PC-3 (cell line): ENCODE results near the gene OSTM1. TPM values are rescaled to one million over a fixed set of nuclear protein-coding genes. Genes with fewer than 3 reads are reported as not detected.

Experiments used
- ATAC-seq: fragments of 200-7000 bp; cut with Tn5 transposase; 2 replicates; pipeline ENCODE4 v1.9.1; 2020; ENCODE audit warnings: mild to moderate bottlenecking, moderate library complexity
- BruUV-seq: library from RNA; stranded (reverse); fragments of 400-500 nt; replicated peaks from 2 replicates; lab custom pipeline; 2021; lab: Mats Ljungman, UMichigan
- CTCF ChIA-PET: fragments of 300-600 bp; sonication (Branson Sonifier 250); formaldehyde crosslinking; loops from one replicate; lab custom pipeline; 2022; ENCODE audit warnings: antibody characterized with exemption; lab: Charles Lee
- POLR2A ChIA-PET: fragments of 300-600 bp; sonication (Branson Sonifier 250); formaldehyde crosslinking; loops from one replicate; lab custom pipeline; 2022; ENCODE audit warnings: antibody characterized with exemption; ENCODE audit not compliant: unreplicated experiment; lab: Charles Lee
- DNase-seq: peaks from one replicate; pipeline ENCODE4 v3.0.0-alpha.2; 2015
- H2AFZ ChIP-seq: fragments of 300-600 bp; sonication (generic); 2 replicates; pipeline ENCODE4 v1.6.0; 2016; ENCODE audit warnings: antibody characterized with exemption, low read length
- H3F3A ChIP-seq: fragments of 300-600 bp; sonication (generic); one replicate; pipeline ENCODE4 v1.6.0; 2017; ENCODE audit warnings: antibody characterized with exemption, low read length, control low read depth, mild to moderate bottlenecking; ENCODE audit not compliant: unreplicated experiment
- H3K27ac ChIP-seq: fragments of 300-600 bp; sonication (generic); 2 replicates; pipeline ENCODE4 v1.5.1; 2016; ENCODE audit warnings: mild to moderate bottlenecking, low read length
- H3K27me3 ChIP-seq: fragments of 300-600 bp; sonication (generic); 2 replicates; pipeline ENCODE4 v1.6.1; 2016; ENCODE audit warnings: low read length, mixed read lengths
- H3K36me3 ChIP-seq: fragments of 300-600 bp; sonication (generic); 2 replicates; pipeline ENCODE4 v1.6.1; 2016; ENCODE audit warnings: low read depth, mixed run types, low read length, mixed read lengths
- H3K4me1 ChIP-seq: fragments of 300-600 bp; sonication (generic); 2 replicates; pipeline ENCODE4 v1.5.1; 2016; ENCODE audit warnings: low read length; ENCODE audit not compliant: insufficient read depth
- H3K4me2 ChIP-seq: fragments of 300-600 bp; sonication (generic); 2 replicates; pipeline ENCODE4 v1.6.0; 2016; ENCODE audit warnings: low read length
- H3K4me3 ChIP-seq: fragments of 300-600 bp; sonication (generic); 2 replicates; pipeline ENCODE4 v1.5.1; 2016; ENCODE audit warnings: mild to moderate bottlenecking, low read length, mixed read lengths
- H3K79me2 ChIP-seq: fragments of 300-600 bp; sonication (generic); 2 replicates; pipeline ENCODE4 v1.6.1; 2017; ENCODE audit warnings: low read length, mixed read lengths
- H3K9ac ChIP-seq: fragments of 300-600 bp; sonication (generic); 2 replicates; pipeline ENCODE4 v1.6.0; 2016; ENCODE audit warnings: mild to moderate bottlenecking, low read length
- H3K9me2 ChIP-seq: fragments of 300-600 bp; sonication (generic); replicated peaks from 2 replicates; pipeline ENCODE4 v1.6.1; 2016; ENCODE audit warnings: mixed run types, low read length, mixed read lengths
- H3K9me3 ChIP-seq: fragments of 300-600 bp; sonication (generic); 2 replicates; pipeline ENCODE4 v1.6.1; 2016; ENCODE audit warnings: low read length, mixed read lengths
- H4K20me1 ChIP-seq: fragments of 300-600 bp; sonication (generic); 2 replicates; pipeline ENCODE4 v1.6.1; 2016; ENCODE audit warnings: low read length, mixed read lengths
- EZH2 ChIP-seq: fragments of 300-600 bp; sonication (generic); IDR thresholded peaks from one replicate; pipeline ENCODE4 v1.6.1; 2017; ENCODE audit warnings: antibody characterized with exemption, mild to moderate bottlenecking, low read length; ENCODE audit not compliant: unreplicated experiment
- EZH2phosphoT487 ChIP-seq: fragments of 300-600 bp; sonication (generic); IDR thresholded peaks from 2 replicates; pipeline ENCODE4 v1.6.1; 2018; ENCODE audit warnings: mild to moderate bottlenecking, antibody characterized with exemption, low read length, borderline replicate concordance
- intact Hi-C: fragments of 100-400 bp; cut with micrococcal nuclease; formaldehyde crosslinking; loops from 2 replicates; pipeline ENCODE4 v1.9.0; 2023
- total RNA-seq: library from RNA; depleted of rRNA; stranded (reverse); fragments of >200 nt; gene quantifications from 2 replicates; pipeline ENCODE4 v1.2.3, GENCODE V29; 2014
- TF ChIP-seq, protein P1 (sequence below): fragments of 300-600 bp; sonication (generic); conservative IDR thresholded peaks from 2 replicates; pipeline ENCODE4 v1.5.1; 2017; ENCODE audit warnings: antibody characterized with exemption, low read depth, mild to moderate bottlenecking, low read length

OSTM1 gene
- total RNA-seq, 1 experiment from 2014 or later, result 13.5 TPM

DNA sequence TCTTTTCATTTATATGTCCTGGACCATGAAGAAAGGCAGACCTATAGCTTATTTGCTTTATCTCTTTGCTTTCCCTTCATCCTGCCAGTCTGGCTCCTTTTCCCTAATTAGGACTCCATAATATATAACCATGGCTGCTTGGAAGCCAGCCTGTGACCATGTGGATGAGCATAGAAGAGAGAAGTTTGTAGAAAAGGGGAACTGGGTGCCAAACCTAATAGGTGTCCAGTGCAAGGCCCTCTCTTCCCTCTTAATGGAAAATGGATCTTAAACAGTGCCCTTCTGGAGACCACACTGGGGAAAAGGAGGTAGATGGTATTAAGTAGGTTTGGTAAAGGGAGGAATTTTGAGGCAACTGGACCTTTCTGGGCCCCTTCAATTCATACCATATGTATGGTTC, 16.7 kb upstream of the OSTM1 start:
- Histone ChIP-seq H3K36me3 (no peaks in the 10 kb centered on the region), H4K20me1 (no peaks in the 10 kb centered on the region), H3K9ac (no peak overlapping the region), H3K9me2 (no peaks in the 10 kb centered on the region), H3F3A (no peaks in the 10 kb centered on the region), H3K4me3 (no peak overlapping the region), H3K27me3 (no peaks in the 10 kb centered on the region), H2AFZ (no peak overlapping the region), H3K79me2 (no peaks in the 10 kb centered on the region), H3K4me2 (no peak overlapping the region), H3K9me3 (no peaks in the 10 kb centered on the region), H3K4me1 (no peaks in the 10 kb centered on the region), H3K27ac (no peak overlapping the region)
- intact Hi-C loops, result no loop called here
- CTCF ChIA-PET, result interaction anchor here (0.7 kb wide), 1 partner anchor 21 kb away, joined by 3 read pairs; no protein-coding TSS in a partner anchor
- BruUV-seq, result no TSS peak
- ATAC-seq (no peak), DNase-seq (no peak)
- POLR2A ChIA-PET, result no interaction called here
- TF ChIP-seq, protein P1, sequence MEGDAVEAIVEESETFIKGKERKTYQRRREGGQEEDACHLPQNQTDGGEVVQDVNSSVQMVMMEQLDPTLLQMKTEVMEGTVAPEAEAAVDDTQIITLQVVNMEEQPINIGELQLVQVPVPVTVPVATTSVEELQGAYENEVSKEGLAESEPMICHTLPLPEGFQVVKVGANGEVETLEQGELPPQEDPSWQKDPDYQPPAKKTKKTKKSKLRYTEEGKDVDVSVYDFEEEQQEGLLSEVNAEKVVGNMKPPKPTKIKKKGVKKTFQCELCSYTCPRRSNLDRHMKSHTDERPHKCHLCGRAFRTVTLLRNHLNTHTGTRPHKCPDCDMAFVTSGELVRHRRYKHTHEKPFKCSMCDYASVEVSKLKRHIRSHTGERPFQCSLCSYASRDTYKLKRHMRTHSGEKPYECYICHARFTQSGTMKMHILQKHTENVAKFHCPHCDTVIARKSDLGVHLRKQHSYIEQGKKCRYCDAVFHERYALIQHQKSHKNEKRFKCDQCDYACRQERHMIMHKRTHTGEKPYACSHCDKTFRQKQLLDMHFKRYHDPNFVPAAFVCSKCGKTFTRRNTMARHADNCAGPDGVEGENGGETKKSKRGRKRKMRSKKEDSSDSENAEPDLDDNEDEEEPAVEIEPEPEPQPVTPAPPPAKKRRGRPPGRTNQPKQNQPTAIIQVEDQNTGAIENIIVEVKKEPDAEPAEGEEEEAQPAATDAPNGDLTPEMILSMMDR, result no peak
- TF ChIP-seq EZH2 (no peak), EZH2phosphoT487 (no peak)

DNA sequence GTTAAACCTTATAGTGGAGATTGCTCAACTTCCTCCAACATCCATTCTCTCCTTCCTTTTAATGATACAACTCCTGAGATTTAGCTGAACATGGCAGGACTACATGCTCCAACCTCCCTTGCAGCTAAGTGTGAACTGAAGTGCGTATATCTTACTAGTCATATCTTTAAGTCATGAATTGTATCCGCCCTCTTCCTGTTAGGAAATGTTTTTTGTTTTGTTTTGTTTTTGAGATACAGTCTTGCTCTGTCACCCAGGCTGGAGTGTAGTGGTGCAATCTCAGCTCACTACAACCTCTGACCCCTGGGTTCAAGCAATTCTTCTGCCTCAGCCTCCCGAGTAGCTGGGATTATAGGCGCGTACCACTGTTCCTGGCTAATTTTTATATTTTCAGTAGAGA, 8.8 kb upstream of the OSTM1 start:
- H3K27ac ChIP-seq, result no peak overlapping the region
- H3K9ac ChIP-seq, result no peak overlapping the region
- no peaks in the 10 kb centered on the region for H3K36me3 ChIP-seq
- H3K79me2 ChIP-seq, result no peaks in the 10 kb centered on the region
- H3K9me2 ChIP-seq, result no peaks in the 10 kb centered on the region
- ATAC-seq (no peak), DNase-seq (no peak)
- BruUV-seq, result no TSS peak
- no peaks in the 10 kb centered on the region for H3F3A ChIP-seq
- no peaks in the 10 kb centered on the region for H3K27me3 ChIP-seq
- no peaks in the 10 kb centered on the region for H4K20me1 ChIP-seq
- no peaks in the 10 kb centered on the region for H3K9me3 ChIP-seq
- intact Hi-C loops, result no loop called here
- no peak overlapping the region for H3K4me2 ChIP-seq
- ChIA-PET CTCF (no interaction called here), POLR2A (no interaction called here)
- no peak for TF ChIP-seq EZH2
- TF ChIP-seq EZH2phosphoT487, result no peak
- TF ChIP-seq, protein P1, result no peak
- H3K4me3 ChIP-seq, result no peak overlapping the region
- H3K4me1 ChIP-seq, result no peaks in the 10 kb centered on the region
- H2AFZ ChIP-seq, result no peak overlapping the region

DNA sequence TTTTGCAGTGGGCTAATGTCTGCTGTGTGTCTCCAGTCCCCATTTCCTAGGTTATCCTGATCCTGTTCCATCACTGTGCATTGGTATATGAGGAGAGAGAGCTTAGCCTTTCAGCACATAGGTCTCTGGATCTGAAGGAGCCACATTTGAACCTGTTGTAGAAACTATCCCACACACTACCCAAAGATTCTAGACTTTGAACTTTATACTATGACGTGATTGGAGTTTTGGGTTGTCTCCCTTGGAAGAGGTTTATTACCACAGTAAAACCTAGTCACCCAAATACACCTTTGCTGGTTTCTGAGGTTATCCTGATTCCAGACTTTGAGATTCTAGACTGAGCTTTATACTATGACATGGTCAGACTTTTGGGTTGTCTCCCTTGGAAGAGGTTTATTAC, 8.0 kb upstream of the OSTM1 start:
- H3K9me3 ChIP-seq, result no peaks in the 10 kb centered on the region
- no peak for DNase-seq
- H3K4me1 ChIP-seq, result no peaks in the 10 kb centered on the region
- ChIA-PET POLR2A (no interaction called here), CTCF (no interaction called here)
- H3K9me2 ChIP-seq, result no peaks in the 10 kb centered on the region
- no TSS peak for BruUV-seq
- intact Hi-C loops, result no loop called here
- no peaks in the 10 kb centered on the region for H3F3A ChIP-seq
- H3K27me3 ChIP-seq, result no peaks in the 10 kb centered on the region
- H3K4me3 ChIP-seq, result no peak overlapping the region
- no peak overlapping the region for H3K27ac ChIP-seq
- H4K20me1 ChIP-seq, result no peaks in the 10 kb centered on the region
- TF ChIP-seq EZH2phosphoT487 (no peak), EZH2 (no peak)
- TF ChIP-seq, protein P1, result no peak
- no peaks in the 10 kb centered on the region for H3K36me3 ChIP-seq
- H3K9ac ChIP-seq, result no peak overlapping the region
- no peak overlapping the region for H3K4me2 ChIP-seq
- H3K79me2 ChIP-seq, result no peaks in the 10 kb centered on the region
- ATAC-seq, result no peak
- no peak overlapping the region for H2AFZ ChIP-seq
